Adrenal gland (tissue), 12 donors: ENCODE measurements around the gene MICAL3. TPM values are rescaled to one million over a fixed set of nuclear protein-coding genes. Genes with fewer than 3 reads are reported as not detected.

Experiments used
- DNase-seq, 7 donors: peaks; one replicate each; pipeline ENCODE4 v3.0.0-alpha.2; 2019 to 2020
- H3K27ac ChIP-seq, 5 donors: fragments of 200-600 bp; sonication (generic) in 4 of 5; 1 replicate in 3 of 5; 2 replicates in 2 of 5; pipeline versions ENCODE4 v1.5.1 to v1.8.0; 2016 to 2020; ENCODE audit warnings: mild to moderate bottlenecking in 1 of 5
- H3K27me3 ChIP-seq: fragments of 200-600 bp; 2 replicates; pipeline ENCODE4 v1.8.0; 2021
- H3K36me3 ChIP-seq, 2 donors: fragments of 200-600 bp; replicated peaks in 1 of 2; 1 replicate in 1 of 2; 2 replicates in 1 of 2; pipeline versions ENCODE4 v1.5.1 to v1.8.0; 2018 to 2022
- H3K4me1 ChIP-seq, 2 donors: fragments of 200-600 bp; replicated peaks in 1 of 2; 1 replicate in 1 of 2; 2 replicates in 1 of 2; pipeline versions ENCODE4 v1.5.1 to v1.8.0; 2018 to 2021
- H3K4me3 ChIP-seq, 4 donors: fragments of 200-600 bp; sonication (generic) in 3 of 4; one replicate each; pipeline ENCODE4 v1.5.1; 2016 to 2018
- H3K9me3 ChIP-seq, 3 donors: fragments of 200-600 bp; sonication (generic) in 1 of 3; replicated peaks in 1 of 3; 1 replicate in 2 of 3; 2 replicates in 1 of 3; pipeline versions ENCODE4 v1.5.1 to v1.8.0; 2016 to 2021
- CTCF ChIP-seq, 6 experiments: fragments of 450-650 bp in 4 of 6; fragments of 200-600 bp in 2 of 6; sonication (generic) in 1 of 6; IDR thresholded peaks; 1 replicate in 5 of 6; 2 replicates in 1 of 6; pipeline versions ENCODE4 v1.5.1 to v1.8.0; 2016 to 2021; ENCODE audit warnings: antibody characterized with exemption in 6 of 6, mild to moderate bottlenecking in 2 of 6, moderate library complexity in 1 of 6
- POLR2A ChIP-seq, 2 donors: fragments of 450-650 bp; IDR thresholded peaks; one replicate each; pipeline ENCODE4 v1.6.1; 2017; ENCODE audit warnings: antibody characterized with exemption in 2 of 2, mild to moderate bottlenecking in 2 of 2, moderate library complexity in 1 of 2
- WGBS, 4 donors: extraction: QIAGEN DNeasy Blood & Tissue Kit in 2 of 4; methylation state at CpG; one replicate each; pipeline versions ENCODE4 v1.1.5 to v1.1.7; 2013 to 2017; 5-methylcytosine and 5-hydroxymethylcytosine counted together
- intact Hi-C, 2 donors: fragments of 100-400 bp; cut with DNase I; formaldehyde crosslinking; loops; one replicate each; pipeline versions ENCODE4 v1.14.1 to v1.15.0; 2022 to 2023
- polyA plus RNA-seq, 3 donors: library from polyadenylated mRNA; stranded (reverse); fragments of 200-250 nt in 2 of 3; fragments of 350-450 nt in 1 of 3; fragmentation: Illumina TruSeq in 1 of 3; extraction: RNeasy Lipid Tissue Mini Kit (QIAGEN cat#74804) in 1 of 3; gene quantifications; one replicate each; pipeline ENCODE4 v1.2.3, GENCODE V29; 2013 to 2014
- total RNA-seq, 9 donors: library from RNA; depleted of rRNA in 4 of 9; stranded (reverse); fragments of >200 nt in 4 of 9; fragments of 120-200 nt in 1 of 9; fragmentation: NEBNext Ultra II Directional in 1 of 9; extraction: Animal tissue kit (Norgen Biotek cat#: 25700) in 1 of 9; gene quantifications; one replicate each; pipeline versions ENCODE4 v1.1.0 to v1.2.4, GENCODE V29; 2013 to 2023
- donor health status: healthy with polysubstance abuse.
- donor health status: Bipolar disorder and iron deficiency.
- donor health status: DM: yes; HTN: yes; CAD: no.
- donor health status: DM: no; HTN: no; CAD: no.
- donor health status: DM: no; HTN: no; CAD: no.
- donor health status: DM: yes; HTN: yes; CAD: no.

Gene MICAL3
- total and polyA plus RNA-seq, 12 donors, result 10.9 to 82.6 (median 34.4) TPM

- DNase-seq, result no peak
- WGBS, 4 donors, result 83 to 89% (median 84%) methylated on average over 6 of the region's 6 CpGs
- H3K36me3 ChIP-seq, result peaks cover 0 to 35% of the 10 kb centered on the region in 2 donors
- H3K27ac ChIP-seq, result no peak overlapping the region
- H3K4me3 ChIP-seq, result no peak overlapping the region
- no peaks in the 10 kb centered on the region for H3K4me1 ChIP-seq
- H3K27me3 ChIP-seq, result no peaks in the 10 kb centered on the region
- no peaks in the 10 kb centered on the region for H3K9me3 ChIP-seq
- intact Hi-C loops, result no loop called here
- no peak for TF ChIP-seq POLR2A (IDR thresholded peaks at IDR 0.05)
- TF ChIP-seq CTCF (IDR thresholded peaks at IDR 0.05), result no peak
Measured at GRCh38 chr22:17814084-17814483, 210.3 kb downstream of the MICAL3 start.

- Histone ChIP-seq H3K4me1 (no peaks in the 10 kb centered on the region), H3K27ac (no peak overlapping the region), H3K9me3 (no peaks in the 10 kb centered on the region), H3K36me3 (peaks cover 0 to 49% of the 10 kb centered on the region in 2 donors), H3K27me3 (no peaks in the 10 kb centered on the region), H3K4me3 (no peak overlapping the region)
- TF ChIP-seq POLR2A (IDR thresholded peaks at IDR 0.05) (no peak), CTCF (IDR thresholded peaks at IDR 0.05) (no peak)
- intact Hi-C loops, result no loop called here
- WGBS, 4 donors, result 92 to 98% (median 93%) methylated on average over 4 of the region's 4 CpGs
- DNase-seq, result no peak
Measured at GRCh38 chr22:17811119-17811518, 213.2 kb downstream of the MICAL3 start.

- peaks cover 0 to 52% of the 10 kb centered on the region in 2 donors for H3K36me3 ChIP-seq
- H3K4me3 ChIP-seq, result no peak overlapping the region
- H3K27ac ChIP-seq, result no peak overlapping the region
- TF ChIP-seq POLR2A (IDR thresholded peaks at IDR 0.05), result no peak
- no peak for TF ChIP-seq CTCF (IDR thresholded peaks at IDR 0.05)
- no peaks in the 10 kb centered on the region for H3K27me3 ChIP-seq
- WGBS, 4 donors, result 89 to 92% (median 91%) methylated on average over 9 to 12 of the region's 12 CpGs
- DNase-seq, result no peak
- H3K9me3 ChIP-seq, result no peaks in the 10 kb centered on the region
- intact Hi-C loops, result no loop called here
- H3K4me1 ChIP-seq, result no peaks in the 10 kb centered on the region
Measured at GRCh38 chr22:17810570-17811116, 213.7 kb downstream of the MICAL3 start.

- Histone ChIP-seq H3K27ac (no peak overlapping the region), H3K4me3 (no peak overlapping the region), H3K9me3 (no peaks in the 10 kb centered on the region), H3K27me3 (no peaks in the 10 kb centered on the region), H3K36me3 (peaks cover 0 to 57% of the 10 kb centered on the region in 2 donors), H3K4me1 (no peaks in the 10 kb centered on the region)
- WGBS, 4 donors, result 88 to 90% (median 89%) methylated on average over 14 to 25 of the region's 25 CpGs
- no peak for TF ChIP-seq POLR2A (IDR thresholded peaks at IDR 0.05)
- TF ChIP-seq CTCF (IDR thresholded peaks at IDR 0.05), result no peak
- intact Hi-C loops, result no loop called here
- DNase-seq, result no peak
Measured at GRCh38 chr22:17808693-17809403, 215.5 kb downstream of the MICAL3 start.
